Neural cell (in vitro differentiated cells): ENCODE data around the gene LAYN. TPM values are rescaled to one million over a fixed set of nuclear protein-coding genes. Genes with fewer than 3 reads are reported as not detected.

Experiments used
- H2AFZ ChIP-seq: fragments of 200-600, 300-800 bp; sonication (generic), shearing (Covaris generic); 2 replicates; pipeline ENCODE4 v1.6.0; 2014; ENCODE audit warnings: low read depth, mild to moderate bottlenecking, antibody characterized with exemption, low read length, moderate library complexity
- H3F3A ChIP-seq: fragments of 200-600 bp; shearing (Covaris generic); 2 replicates; pipeline ENCODE4 v1.6.1; 2016; ENCODE audit warnings: mild to moderate bottlenecking, moderate library complexity, mixed read lengths, antibody characterized with exemption, low read length; ENCODE audit not compliant: insufficient read depth, poor library complexity, severe bottlenecking
- H3K27ac ChIP-seq: fragments of 200-600, 300-800 bp; sonication (generic), shearing (Covaris generic); 2 replicates; pipeline ENCODE4 v1.5.1; 2014; ENCODE audit warnings: mild to moderate bottlenecking, low read length, moderate library complexity
- H3K27me3 ChIP-seq: fragments of 300-800, 200-600 bp; sonication (generic), shearing (Covaris generic); 2 replicates; pipeline ENCODE4 v1.6.0; 2014; ENCODE audit warnings: mild to moderate bottlenecking, low read depth, low read length, moderate library complexity; ENCODE audit not compliant: insufficient read depth
- H3K36me3 ChIP-seq: fragments of 300-800, 200-600 bp; sonication (generic), shearing (Covaris generic); 2 replicates; pipeline ENCODE4 v1.5.1; 2014; ENCODE audit warnings: mild to moderate bottlenecking, antibody characterized with exemption, low read length, moderate library complexity; ENCODE audit not compliant: insufficient read depth
- H3K4me2 ChIP-seq: fragments of 300-800, 200-600 bp; sonication (generic), shearing (Covaris generic); 2 replicates; pipeline ENCODE4 v1.6.0; 2014; ENCODE audit warnings: mild to moderate bottlenecking, low read length
- H3K4me3 ChIP-seq: fragments of 300-800, 200-600 bp; sonication (generic), shearing (Covaris generic); 2 replicates; pipeline ENCODE4 v1.5.1; 2014; ENCODE audit warnings: mild to moderate bottlenecking, low read length, moderate library complexity
- H3K79me2 ChIP-seq: fragments of 200-600 bp; shearing (Covaris generic); replicated peaks from 2 replicates; pipeline ENCODE4 v1.6.0; 2014; ENCODE audit warnings: mild to moderate bottlenecking, low read length, moderate library complexity; ENCODE audit not compliant: insufficient read depth
- H3K9ac ChIP-seq: fragments of 300-800, 200-600 bp; sonication (generic), shearing (Covaris generic); 2 replicates; pipeline ENCODE4 v1.6.1; 2016; ENCODE audit warnings: mild to moderate bottlenecking, low read length, mixed read lengths
- H3K9me2 ChIP-seq: fragments of 200-600 bp; shearing (Covaris generic); 2 replicates; pipeline ENCODE4 v1.6.1; 2016; ENCODE audit warnings: mild to moderate bottlenecking, low read length, mixed read lengths; ENCODE audit not compliant: insufficient read depth
- H3K9me3 ChIP-seq: fragments of 200-600, 300-800 bp; sonication (generic), shearing (Covaris generic); 2 replicates; pipeline ENCODE4 v1.6.1; 2016; ENCODE audit warnings: mild to moderate bottlenecking, mixed run types, low read length, moderate library complexity, mixed read lengths
- H4K20me1 ChIP-seq: fragments of 200-600 bp; shearing (Covaris generic); 2 replicates; pipeline ENCODE4 v1.6.1; 2016; ENCODE audit warnings: mild to moderate bottlenecking, mixed run types; ENCODE audit not compliant: insufficient read depth
- CTCF ChIP-seq: fragments of 450-650 bp; IDR thresholded peaks from 2 replicates; pipeline ENCODE4 v1.5.1; 2014; ENCODE audit warnings: antibody characterized with exemption, mild to moderate bottlenecking, moderate library complexity; ENCODE audit not compliant: poor library complexity, severe bottlenecking
- EP300 ChIP-seq: fragments of 450-650 bp; conservative IDR thresholded peaks from 2 replicates; pipeline ENCODE4 v1.6.1; 2014; ENCODE audit warnings: antibody characterized with exemption, mild to moderate bottlenecking, moderate library complexity; ENCODE audit not compliant: poor library complexity, severe bottlenecking
- EZH2 ChIP-seq: fragments of 200-600, 300-800 bp; shearing (Covaris generic), sonication (generic); IDR thresholded peaks from 2 replicates; pipeline ENCODE4 v1.6.1; 2014; ENCODE audit warnings: antibody characterized with exemption, low read length, borderline replicate concordance, mild to moderate bottlenecking; ENCODE audit not compliant: insufficient read depth, poor library complexity, severe bottlenecking
- POLR2AphosphoS5 ChIP-seq: IDR thresholded peaks from 2 replicates; pipeline ENCODE4 v1.6.1; 2012
- RAD21 ChIP-seq: fragments of 450-650 bp; conservative IDR thresholded peaks from 2 replicates; pipeline ENCODE4 v1.6.1; 2014; ENCODE audit warnings: antibody characterized with exemption, mild to moderate bottlenecking, moderate library complexity
- REST ChIP-seq: IDR thresholded peaks from 2 replicates; pipeline ENCODE4 v1.6.1; 2012; ENCODE audit warnings: borderline replicate concordance
- SMC3 ChIP-seq: fragments of 450-650 bp; conservative IDR thresholded peaks from 2 replicates; pipeline ENCODE4 v1.6.1; 2014; ENCODE audit warnings: antibody characterized with exemption, mild to moderate bottlenecking, moderate library complexity; ENCODE audit not compliant: poor library complexity
- TAF1 ChIP-seq: IDR thresholded peaks from 2 replicates; pipeline ENCODE4 v1.6.1; 2012; ENCODE audit warnings: low read depth
- polyA plus RNA-seq: library from polyadenylated mRNA; depleted of rRNA; stranded (reverse); fragments of >200 nt; gene quantifications from 2 replicates; pipeline ENCODE4 v1.2.3, GENCODE V29; 2014

The LAYN gene
- polyA plus RNA-seq, 1 donor from 2014 or later, result not detected

- no peak overlapping the region for H3K4me2 ChIP-seq
- TF ChIP-seq CTCF (no peak), SMC3 (no peak), TAF1 (no peak), REST (no peak), POLR2AphosphoS5 (no peak), EP300 (no peak), EZH2 (no peak)
- no peak overlapping the region for H2AFZ ChIP-seq
Measured at GRCh38 chr11:111572581-111572980, 32.1 kb downstream of the LAYN start.

GRCh38 chr11:111573821-111574249, 33.3 kb downstream of the LAYN start:
- Histone ChIP-seq H3K9me3 (no peaks in the 10 kb centered on the region), H4K20me1 (no peaks in the 10 kb centered on the region), H3K79me2 (no peaks in the 10 kb centered on the region), H3K4me2 (no peak overlapping the region), H3F3A (no peaks in the 10 kb centered on the region), H3K9ac (no peak overlapping the region), H3K27ac (no peak overlapping the region), H3K36me3 (no peaks in the 10 kb centered on the region), H3K9me2 (no peaks in the 10 kb centered on the region), H2AFZ (no peak overlapping the region), H3K4me3 (no peak overlapping the region), H3K27me3 (no peaks in the 10 kb centered on the region)
- TF ChIP-seq EZH2, result no peak
- TF ChIP-seq RAD21, result no peak

More at GRCh38 chr11:111572581-111572980, 32.1 kb downstream of the LAYN start:
- Histone ChIP-seq H4K20me1 (no peaks in the 10 kb centered on the region), H3F3A (no peaks in the 10 kb centered on the region), H3K9ac (no peak overlapping the region), H3K36me3 (no peaks in the 10 kb centered on the region), H3K9me3 (no peaks in the 10 kb centered on the region), H3K27me3 (no peaks in the 10 kb centered on the region), H3K9me2 (no peaks in the 10 kb centered on the region), H3K27ac (no peak overlapping the region), H3K4me3 (no peak overlapping the region), H3K79me2 (no peaks in the 10 kb centered on the region)
